Measurements from ENCODE around the gene CASZ1. TPM values are rescaled to one million over a fixed set of nuclear protein-coding genes. Genes with fewer than 3 reads are reported as not detected.

CASZ1 gene
- total RNA-seq, 1 experiment from 2014 or later, result 3.9 TPM

DNA sequence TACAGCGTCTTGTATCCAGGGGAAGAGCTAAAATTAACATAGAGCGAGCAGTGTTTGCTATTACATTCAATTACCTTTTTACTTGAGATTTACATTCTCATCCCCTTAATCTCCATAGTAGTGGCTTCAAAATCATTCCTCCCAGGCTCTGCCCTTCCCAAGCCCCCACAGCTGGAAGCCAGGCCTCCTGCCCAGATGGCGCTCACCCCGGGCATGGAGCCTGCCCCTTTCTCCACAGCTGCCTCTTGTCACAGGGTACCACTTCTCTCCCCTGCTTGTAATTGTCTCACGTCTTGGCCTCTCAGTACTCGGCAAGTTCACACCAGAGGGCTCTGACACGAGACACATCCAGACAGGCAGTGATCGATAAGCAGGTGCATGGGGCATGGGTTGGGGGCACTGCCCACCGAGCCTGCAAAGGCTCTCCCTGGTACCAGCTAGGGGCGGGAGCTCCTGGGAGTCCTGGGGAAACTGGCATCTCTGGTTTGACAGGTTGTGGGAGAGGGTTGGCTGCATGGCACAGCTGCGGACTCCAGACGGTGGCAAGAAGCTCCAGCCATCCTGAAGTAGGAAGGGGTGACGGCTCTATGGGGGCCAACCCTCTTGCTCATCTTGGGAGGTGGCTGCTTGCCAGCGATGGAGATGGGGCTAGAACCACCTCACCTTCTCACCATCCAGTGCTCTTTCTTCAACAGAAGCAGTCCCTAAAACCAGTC, 20.1 kb downstream of the CASZ1 start:
- no peak overlapping the region for H4K91ac ChIP-seq (ENCODE audit: insufficient read length, low read depth, low read length)
- H4K8ac ChIP-seq (replicated peaks; ENCODE audit: insufficient read length, low read depth, low read length), result no peak overlapping the region
- H3K18ac ChIP-seq (ENCODE audit: insufficient read length, low read depth, low read length), result no peak overlapping the region
- Mint-ChIP-seq H3K4me1 (peaks cover 10 to 14% of the 10 kb centered on the region in 2 experiments), H3K27me3 (ENCODE audit: low read depth) (no peaks in the 10 kb centered on the region; the same call in 1 of the 2 replicates), H3K36me3 (ENCODE audit: insufficient read depth in 1 of 3, low read depth in 3 of 3) (no peaks in the 10 kb centered on the region), H3K27ac (no peak overlapping the region), H3K9me3 (no peaks in the 10 kb centered on the region), H3K4me3 (no peak overlapping the region)
- DNase-seq, result no peak
- no peak overlapping the region for H3K4me2 ChIP-seq (ENCODE audit: insufficient read depth, insufficient read length, low read length)
- H3K56ac ChIP-seq (ENCODE audit: insufficient read length, low read depth, low read length), result no peak overlapping the region
- H3K23ac ChIP-seq (ENCODE audit: insufficient read length, low read depth, low read length), result no peak overlapping the region
- no peak overlapping the region for H4K5ac ChIP-seq (ENCODE audit: insufficient read length, low read depth, low read length)
- TF ChIP-seq, protein P1, sequence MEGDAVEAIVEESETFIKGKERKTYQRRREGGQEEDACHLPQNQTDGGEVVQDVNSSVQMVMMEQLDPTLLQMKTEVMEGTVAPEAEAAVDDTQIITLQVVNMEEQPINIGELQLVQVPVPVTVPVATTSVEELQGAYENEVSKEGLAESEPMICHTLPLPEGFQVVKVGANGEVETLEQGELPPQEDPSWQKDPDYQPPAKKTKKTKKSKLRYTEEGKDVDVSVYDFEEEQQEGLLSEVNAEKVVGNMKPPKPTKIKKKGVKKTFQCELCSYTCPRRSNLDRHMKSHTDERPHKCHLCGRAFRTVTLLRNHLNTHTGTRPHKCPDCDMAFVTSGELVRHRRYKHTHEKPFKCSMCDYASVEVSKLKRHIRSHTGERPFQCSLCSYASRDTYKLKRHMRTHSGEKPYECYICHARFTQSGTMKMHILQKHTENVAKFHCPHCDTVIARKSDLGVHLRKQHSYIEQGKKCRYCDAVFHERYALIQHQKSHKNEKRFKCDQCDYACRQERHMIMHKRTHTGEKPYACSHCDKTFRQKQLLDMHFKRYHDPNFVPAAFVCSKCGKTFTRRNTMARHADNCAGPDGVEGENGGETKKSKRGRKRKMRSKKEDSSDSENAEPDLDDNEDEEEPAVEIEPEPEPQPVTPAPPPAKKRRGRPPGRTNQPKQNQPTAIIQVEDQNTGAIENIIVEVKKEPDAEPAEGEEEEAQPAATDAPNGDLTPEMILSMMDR (conservative IDR thresholded peaks at IDR 0.05), result no peak
- H2BK15ac ChIP-seq (ENCODE audit: low read depth, low read length), result no peak overlapping the region
- H3K23me2 ChIP-seq (ENCODE audit: insufficient read length, low read depth, low read length, poor library complexity, severe bottlenecking), result no peaks in the 10 kb centered on the region
- no peak overlapping the region for H2BK120ac ChIP-seq (ENCODE audit: low read depth, low read length, poor library complexity, severe bottlenecking)
- no peak overlapping the region for H2BK20ac ChIP-seq (ENCODE audit: low read depth, low read length, poor library complexity, severe bottlenecking)
- no peaks in the 10 kb centered on the region for H3K9me3 ChIP-seq (ENCODE audit: control insufficient read depth, low read depth, low read length)
- H2BK5ac ChIP-seq (ENCODE audit: insufficient read length, low read length), result no peak overlapping the region
- H3K4ac ChIP-seq (ENCODE audit: low read depth, low read length), result no peak overlapping the region
- no CpG with 5 or more reads among the region's 14 CpGs for WGBS (ENCODE audit: extremely low coverage, insufficient read length, low lambda C conversion rate)
- no peak overlapping the region for H3K14ac ChIP-seq (ENCODE audit: insufficient read depth, low read length)
- no peaks in the 10 kb centered on the region for H3K79me1 ChIP-seq (ENCODE audit: insufficient read depth, low read depth, low read length, poor library complexity, severe bottlenecking)
- H3K9ac ChIP-seq (ENCODE audit: extremely low read depth, insufficient read length, low read length), result no peak overlapping the region
- H3K27ac ChIP-seq (ENCODE audit: insufficient read length, low read depth, low read length), result no peak overlapping the region
- H3T11ph ChIP-seq (ENCODE audit: low read length), result no peak overlapping the region
- H4K20me1 ChIP-seq (ENCODE audit: control insufficient read depth, insufficient read depth, insufficient read length), result no peaks in the 10 kb centered on the region
- H3K4me1 ChIP-seq (ENCODE audit: insufficient read depth, low read length), result no peaks in the 10 kb centered on the region
- H3K79me2 ChIP-seq (ENCODE audit: insufficient read depth, low read length), result no peaks in the 10 kb centered on the region
- no peak overlapping the region for H2AK5ac ChIP-seq (ENCODE audit: insufficient read length, low read length)
- H3K27me3 ChIP-seq (ENCODE audit: insufficient read depth, low read length), result no peaks in the 10 kb centered on the region
- H2BK12ac ChIP-seq (ENCODE audit: insufficient read length, low read depth, low read length), result no peak overlapping the region
- H2AFZ ChIP-seq (ENCODE audit: low read length), result no peak overlapping the region

Data from H9 (cell line).